ENCODE results near the gene MAP2K5.
A peak's percentile ranks its signal among the peaks of the same experiment; 100 is the strongest.

Gene MAP2K5

GRCh38 chr15:67834581-67835296 lies 292.2 kb downstream of the MAP2K5 start:
- no peak overlapping the region for H3K4me3 ChIP-seq (ENCODE audit: low read depth, low read length)
- TF ChIP-seq MAX (IDR thresholded peaks at IDR 0.05; ENCODE audit: low read depth, low read length) (no peak), MYC (IDR thresholded peaks at IDR 0.05; ENCODE audit: low read depth, low read length) (no peak), POLR2A (IDR thresholded peaks at IDR 0.05; ENCODE audit: extremely low read depth, insufficient read length) (no peak), CTCF (IDR thresholded peaks at IDR 0.05; ENCODE audit: low read depth, low read length) (no peak)
- DNase-seq (ENCODE audit: low read depth): no peak

- TF ChIP-seq MAX (IDR thresholded peaks at IDR 0.05; ENCODE audit: low read depth, low read length) (no peak), MYC (IDR thresholded peaks at IDR 0.05; ENCODE audit: low read depth, low read length) (no peak), POLR2A (IDR thresholded peaks at IDR 0.05; ENCODE audit: extremely low read depth, insufficient read length) (no peak), CTCF (IDR thresholded peaks at IDR 0.05; ENCODE audit: low read depth, low read length) (no peak)
- DNase-seq (ENCODE audit: low read depth): no peak
- no peak overlapping the region for H3K4me3 ChIP-seq (ENCODE audit: low read depth, low read length)
Measured at GRCh38 chr15:67835297-67836133, 293.0 kb downstream of the MAP2K5 start.

GRCh38 chr15:67836134-67836455 lies 293.6 kb downstream of the MAP2K5 start:
- DNase-seq (ENCODE audit: low read depth): no peak
- no peak overlapping the region for H3K4me3 ChIP-seq (ENCODE audit: low read depth, low read length)
- TF ChIP-seq MAX (IDR thresholded peaks at IDR 0.05; ENCODE audit: low read depth, low read length) (no peak), POLR2A (IDR thresholded peaks at IDR 0.05; ENCODE audit: extremely low read depth, insufficient read length) (no peak), MYC (IDR thresholded peaks at IDR 0.05; ENCODE audit: low read depth, low read length) (no peak), CTCF (IDR thresholded peaks at IDR 0.05; ENCODE audit: low read depth, low read length) (no peak)

GRCh38 chr15:67836477-67836876 lies 294.0 kb downstream of the MAP2K5 start:
- peak; percentile 51 for DNase-seq (ENCODE audit: low read depth)
- TF ChIP-seq MAX (IDR thresholded peaks at IDR 0.05; ENCODE audit: low read depth, low read length) (no peak), CTCF (IDR thresholded peaks at IDR 0.05; ENCODE audit: low read depth, low read length) (peak; percentile 67)
- no peak overlapping the region for H3K4me3 ChIP-seq (ENCODE audit: low read depth, low read length)

- TF ChIP-seq CTCF (IDR thresholded peaks at IDR 0.05; ENCODE audit: low read depth, low read length): no peak
- no peak for TF ChIP-seq MYC (IDR thresholded peaks at IDR 0.05; ENCODE audit: low read depth, low read length)
- TF ChIP-seq MAX (IDR thresholded peaks at IDR 0.05; ENCODE audit: low read depth, low read length): no peak
- no peak for TF ChIP-seq POLR2A (IDR thresholded peaks at IDR 0.05; ENCODE audit: extremely low read depth, insufficient read length)
- DNase-seq (ENCODE audit: low read depth): no peak
Measured at GRCh38 chr15:67836955-67837354, 294.5 kb downstream of the MAP2K5 start.

More at GRCh38 chr15:67836955-67837354, 294.5 kb downstream of the MAP2K5 start:
- H3K4me3 ChIP-seq (ENCODE audit: low read depth, low read length): no peak overlapping the region
